ENCODE measurements around the gene ZFP69.

DNA sequence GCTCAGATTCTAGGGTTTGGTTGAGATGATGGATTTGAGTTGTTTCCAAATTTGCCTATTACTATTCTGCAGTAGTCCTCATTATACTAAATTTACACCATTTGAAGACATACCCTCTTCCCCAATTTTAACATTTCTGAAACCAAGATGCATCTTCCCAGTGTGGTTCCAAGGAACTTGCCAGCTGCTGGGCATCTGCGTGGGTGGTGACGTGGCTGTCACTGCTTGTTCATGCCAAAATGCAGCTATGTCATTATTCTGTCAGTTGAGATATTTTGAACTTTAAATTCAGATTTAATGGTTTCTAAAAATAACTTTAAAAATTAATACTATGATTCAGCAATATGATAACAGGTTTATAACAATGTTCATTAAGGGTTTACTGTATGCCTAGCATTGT is 1.2 kb downstream of the ZFP69 start:
- TF ChIP-seq RAD21 (IDR thresholded peaks at IDR 0.05; ENCODE audit: low read depth) (no peak), YY1 (IDR thresholded peaks at IDR 0.05; ENCODE audit: extremely low read depth, insufficient replicate concordance, low read depth, low read length) (no peak), POLR2A (IDR thresholded peaks at IDR 0.05; ENCODE audit: borderline replicate concordance, extremely low read depth, insufficient read depth, insufficient read length) (no peak), ZFX (IDR thresholded peaks at IDR 0.05) (no peak), SP1 (IDR thresholded peaks at IDR 0.05; ENCODE audit: low read depth) (no peak), JUND (IDR thresholded peaks at IDR 0.05) (no peak), EZH2phosphoT487 (IDR thresholded peaks at IDR 0.05; ENCODE audit: borderline replicate concordance) (no peak), EZH2 (IDR thresholded peaks at IDR 0.05) (no peak), CBX3 (IDR thresholded peaks at IDR 0.05; ENCODE audit: low read depth) (no peak), POLR2AphosphoS5 (IDR thresholded peaks at IDR 0.05; ENCODE audit: low read depth, low read length) (no peak)
- TF ChIP-seq, protein P1, sequence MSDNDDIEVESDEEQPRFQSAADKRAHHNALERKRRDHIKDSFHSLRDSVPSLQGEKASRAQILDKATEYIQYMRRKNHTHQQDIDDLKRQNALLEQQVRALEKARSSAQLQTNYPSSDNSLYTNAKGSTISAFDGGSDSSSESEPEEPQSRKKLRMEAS (IDR thresholded peaks at IDR 0.05), result no peak
- TF ChIP-seq, protein P2, sequence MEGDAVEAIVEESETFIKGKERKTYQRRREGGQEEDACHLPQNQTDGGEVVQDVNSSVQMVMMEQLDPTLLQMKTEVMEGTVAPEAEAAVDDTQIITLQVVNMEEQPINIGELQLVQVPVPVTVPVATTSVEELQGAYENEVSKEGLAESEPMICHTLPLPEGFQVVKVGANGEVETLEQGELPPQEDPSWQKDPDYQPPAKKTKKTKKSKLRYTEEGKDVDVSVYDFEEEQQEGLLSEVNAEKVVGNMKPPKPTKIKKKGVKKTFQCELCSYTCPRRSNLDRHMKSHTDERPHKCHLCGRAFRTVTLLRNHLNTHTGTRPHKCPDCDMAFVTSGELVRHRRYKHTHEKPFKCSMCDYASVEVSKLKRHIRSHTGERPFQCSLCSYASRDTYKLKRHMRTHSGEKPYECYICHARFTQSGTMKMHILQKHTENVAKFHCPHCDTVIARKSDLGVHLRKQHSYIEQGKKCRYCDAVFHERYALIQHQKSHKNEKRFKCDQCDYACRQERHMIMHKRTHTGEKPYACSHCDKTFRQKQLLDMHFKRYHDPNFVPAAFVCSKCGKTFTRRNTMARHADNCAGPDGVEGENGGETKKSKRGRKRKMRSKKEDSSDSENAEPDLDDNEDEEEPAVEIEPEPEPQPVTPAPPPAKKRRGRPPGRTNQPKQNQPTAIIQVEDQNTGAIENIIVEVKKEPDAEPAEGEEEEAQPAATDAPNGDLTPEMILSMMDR (IDR thresholded peaks at IDR 0.05 in 2 of 3, conservative IDR thresholded peaks at IDR 0.05 in 1 of 3; ENCODE audit: borderline replicate concordance in 1 of 3, insufficient read depth in 1 of 3, low read depth in 2 of 3, low read length in 2 of 3), result no peak
- TF ChIP-seq, protein P3, sequence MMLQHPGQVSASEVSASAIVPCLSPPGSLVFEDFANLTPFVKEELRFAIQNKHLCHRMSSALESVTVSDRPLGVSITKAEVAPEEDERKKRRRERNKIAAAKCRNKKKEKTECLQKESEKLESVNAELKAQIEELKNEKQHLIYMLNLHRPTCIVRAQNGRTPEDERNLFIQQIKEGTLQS (IDR thresholded peaks at IDR 0.05), result no peak
- TF ChIP-seq, protein P4, sequence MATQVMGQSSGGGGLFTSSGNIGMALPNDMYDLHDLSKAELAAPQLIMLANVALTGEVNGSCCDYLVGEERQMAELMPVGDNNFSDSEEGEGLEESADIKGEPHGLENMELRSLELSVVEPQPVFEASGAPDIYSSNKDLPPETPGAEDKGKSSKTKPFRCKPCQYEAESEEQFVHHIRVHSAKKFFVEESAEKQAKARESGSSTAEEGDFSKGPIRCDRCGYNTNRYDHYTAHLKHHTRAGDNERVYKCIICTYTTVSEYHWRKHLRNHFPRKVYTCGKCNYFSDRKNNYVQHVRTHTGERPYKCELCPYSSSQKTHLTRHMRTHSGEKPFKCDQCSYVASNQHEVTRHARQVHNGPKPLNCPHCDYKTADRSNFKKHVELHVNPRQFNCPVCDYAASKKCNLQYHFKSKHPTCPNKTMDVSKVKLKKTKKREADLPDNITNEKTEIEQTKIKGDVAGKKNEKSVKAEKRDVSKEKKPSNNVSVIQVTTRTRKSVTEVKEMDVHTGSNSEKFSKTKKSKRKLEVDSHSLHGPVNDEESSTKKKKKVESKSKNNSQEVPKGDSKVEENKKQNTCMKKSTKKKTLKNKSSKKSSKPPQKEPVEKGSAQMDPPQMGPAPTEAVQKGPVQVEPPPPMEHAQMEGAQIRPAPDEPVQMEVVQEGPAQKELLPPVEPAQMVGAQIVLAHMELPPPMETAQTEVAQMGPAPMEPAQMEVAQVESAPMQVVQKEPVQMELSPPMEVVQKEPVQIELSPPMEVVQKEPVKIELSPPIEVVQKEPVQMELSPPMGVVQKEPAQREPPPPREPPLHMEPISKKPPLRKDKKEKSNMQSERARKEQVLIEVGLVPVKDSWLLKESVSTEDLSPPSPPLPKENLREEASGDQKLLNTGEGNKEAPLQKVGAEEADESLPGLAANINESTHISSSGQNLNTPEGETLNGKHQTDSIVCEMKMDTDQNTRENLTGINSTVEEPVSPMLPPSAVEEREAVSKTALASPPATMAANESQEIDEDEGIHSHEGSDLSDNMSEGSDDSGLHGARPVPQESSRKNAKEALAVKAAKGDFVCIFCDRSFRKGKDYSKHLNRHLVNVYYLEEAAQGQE (IDR thresholded peaks at IDR 0.05; ENCODE audit: low read depth), result no peak
